Measurements from ENCODE around the gene JPH2.

GRCh38 chr20:44075191-44075949 is 111.6 kb downstream of the JPH2 start:
- TF ChIP-seq CTCF (conservative IDR thresholded peaks at IDR 0.05 in 1 of 2, IDR thresholded peaks at IDR 0.05 in 1 of 2; ENCODE audit: extremely low read depth in 1 of 2, insufficient read depth in 1 of 2, low read depth in 1 of 2, low read length in 2 of 2) (no peak), EZH2 (IDR thresholded peaks at IDR 0.05; ENCODE audit: borderline replicate concordance, low read length) (no peak)
